ENCODE results near the gene NOTUM. TPM values are rescaled to one million over a fixed set of nuclear protein-coding genes. Genes with fewer than 3 reads are reported as not detected.

Gene NOTUM
- total and polyA plus RNA-seq, 9 of the 15 experiments (the other 6 are each of a cell fraction or from before 2014, with no cell fraction given), result 0.03 to 14.0 (median 4.1) TPM

- no peak for TF ChIP-seq SRSF7 (optimal IDR thresholded peaks at IDR 0.05; ENCODE audit: low read depth, low read length)
- peak; percentile 60 for TF ChIP-seq DACH1 (IDR thresholded peaks at IDR 0.05; ENCODE audit: partially characterized antibody)
- no peak for TF ChIP-seq ZNF695 (CRISPR knock-in tag; IDR thresholded peaks at IDR 0.05)
- no peak for TF ChIP-seq POLR3A (IDR thresholded peaks at IDR 0.05; ENCODE audit: borderline replicate concordance, extremely low read depth, insufficient read depth, insufficient read length)
- TF ChIP-seq ATF3 (IDR thresholded peaks at IDR 0.05), result no peak
- no peak for TF ChIP-seq ATF3 (CRISPR knock-in tag; conservative IDR thresholded peaks at IDR 0.05)
- no peak for TF ChIP-seq LCOR (CRISPR knock-in tag; IDR thresholded peaks at IDR 0.05)
- no peak for TF ChIP-seq RBM39 (optimal IDR thresholded peaks at IDR 0.05; ENCODE audit: low read depth, low read length)
- TF ChIP-seq, protein P1, sequence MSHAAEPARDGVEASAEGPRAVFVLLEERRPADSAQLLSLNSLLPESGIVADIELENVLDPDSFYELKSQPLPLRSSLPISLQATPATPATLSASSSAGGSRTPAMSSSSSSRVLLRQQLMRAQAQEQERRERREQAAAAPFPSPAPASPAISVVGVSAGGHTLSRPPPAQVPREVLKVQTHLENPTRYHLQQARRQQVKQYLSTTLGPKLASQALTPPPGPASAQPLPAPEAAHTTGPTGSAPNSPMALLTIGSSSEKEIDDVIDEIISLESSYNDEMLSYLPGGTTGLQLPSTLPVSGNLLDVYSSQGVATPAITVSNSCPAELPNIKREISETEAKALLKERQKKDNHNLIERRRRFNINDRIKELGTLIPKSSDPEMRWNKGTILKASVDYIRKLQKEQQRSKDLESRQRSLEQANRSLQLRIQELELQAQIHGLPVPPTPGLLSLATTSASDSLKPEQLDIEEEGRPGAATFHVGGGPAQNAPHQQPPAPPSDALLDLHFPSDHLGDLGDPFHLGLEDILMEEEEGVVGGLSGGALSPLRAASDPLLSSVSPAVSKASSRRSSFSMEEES (CRISPR knock-in tag; IDR thresholded peaks at IDR 0.05), result no peak
- TF ChIP-seq ZNF445 (CRISPR knock-in tag; IDR thresholded peaks at IDR 0.05; ENCODE audit: low read depth), result no peak
- TF ChIP-seq, protein P2, sequence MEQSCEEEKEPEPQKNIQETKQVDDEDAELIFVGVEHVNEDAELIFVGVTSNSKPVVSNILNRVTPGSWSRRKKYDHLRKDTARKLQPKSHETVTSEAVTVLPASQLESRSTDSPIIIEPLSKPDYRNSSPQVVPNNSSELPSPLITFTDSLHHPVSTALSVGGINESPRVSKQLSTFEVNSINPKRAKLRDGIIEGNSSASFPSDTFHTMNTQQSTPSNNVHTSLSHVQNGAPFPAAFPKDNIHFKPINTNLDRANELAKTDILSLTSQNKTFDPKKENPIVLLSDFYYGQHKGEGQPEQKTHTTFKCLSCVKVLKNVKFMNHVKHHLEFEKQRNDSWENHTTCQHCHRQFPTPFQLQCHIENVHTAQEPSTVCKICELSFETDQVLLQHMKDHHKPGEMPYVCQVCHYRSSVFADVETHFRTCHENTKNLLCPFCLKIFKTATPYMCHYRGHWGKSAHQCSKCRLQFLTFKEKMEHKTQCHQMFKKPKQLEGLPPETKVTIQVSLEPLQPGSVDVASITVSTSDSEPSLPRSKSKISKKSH (CRISPR knock-in tag; IDR thresholded peaks at IDR 0.05), result no peak
- TF ChIP-seq SUPT5H (IDR thresholded peaks at IDR 0.05), result no peak
- TF ChIP-seq USF2 (CRISPR knock-in tag; IDR thresholded peaks at IDR 0.05), result no peak
- no peak for TF ChIP-seq ZNF23 (CRISPR knock-in tag; IDR thresholded peaks at IDR 0.05)
- TF ChIP-seq PML (IDR thresholded peaks at IDR 0.05; ENCODE audit: low read length), result no peak
- TF ChIP-seq, protein P3, sequence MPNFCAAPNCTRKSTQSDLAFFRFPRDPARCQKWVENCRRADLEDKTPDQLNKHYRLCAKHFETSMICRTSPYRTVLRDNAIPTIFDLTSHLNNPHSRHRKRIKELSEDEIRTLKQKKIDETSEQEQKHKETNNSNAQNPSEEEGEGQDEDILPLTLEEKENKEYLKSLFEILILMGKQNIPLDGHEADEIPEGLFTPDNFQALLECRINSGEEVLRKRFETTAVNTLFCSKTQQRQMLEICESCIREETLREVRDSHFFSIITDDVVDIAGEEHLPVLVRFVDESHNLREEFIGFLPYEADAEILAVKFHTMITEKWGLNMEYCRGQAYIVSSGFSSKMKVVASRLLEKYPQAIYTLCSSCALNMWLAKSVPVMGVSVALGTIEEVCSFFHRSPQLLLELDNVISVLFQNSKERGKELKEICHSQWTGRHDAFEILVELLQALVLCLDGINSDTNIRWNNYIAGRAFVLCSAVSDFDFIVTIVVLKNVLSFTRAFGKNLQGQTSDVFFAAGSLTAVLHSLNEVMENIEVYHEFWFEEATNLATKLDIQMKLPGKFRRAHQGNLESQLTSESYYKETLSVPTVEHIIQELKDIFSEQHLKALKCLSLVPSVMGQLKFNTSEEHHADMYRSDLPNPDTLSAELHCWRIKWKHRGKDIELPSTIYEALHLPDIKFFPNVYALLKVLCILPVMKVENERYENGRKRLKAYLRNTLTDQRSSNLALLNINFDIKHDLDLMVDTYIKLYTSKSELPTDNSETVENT (CRISPR knock-in tag; IDR thresholded peaks at IDR 0.05), result no peak
- TF ChIP-seq PRDM10 (IDR thresholded peaks at IDR 0.05; ENCODE audit: partially characterized antibody), result no peak
Measured at GRCh38 chr17:81922566-81923301, 38.3 kb downstream of the NOTUM start (continued).
